HAP-1 (cell line): Measurements from ENCODE around the gene CPA1.

Experiments used
- DNase-seq, 2 experiments: peaks; one replicate each; pipeline ENCODE4 v3.0.0-alpha.2; 2016 to 2020; ENCODE audit warnings: low spot score in 2 of 2
- H3K27me3 ChIP-seq: fragments of 250-450 bp; sonication (Bioruptor Pico); 2 replicates; pipeline ENCODE4 v1.5.1; 2020; ENCODE audit warnings: low read depth, mild to moderate bottlenecking, moderate library complexity
- H3K36me3 ChIP-seq: fragments of 250-450 bp; sonication (Bioruptor Pico); replicated peaks from 2 replicates; pipeline ENCODE4 v1.5.1; 2020; ENCODE audit warnings: mild to moderate bottlenecking
- H3K4me1 ChIP-seq: fragments of 250-450 bp; sonication (Bioruptor Pico); 2 replicates; pipeline ENCODE4 v1.5.1; 2020; ENCODE audit warnings: mild to moderate bottlenecking
- H3K4me3 ChIP-seq: fragments of 250-450 bp; sonication (Bioruptor Pico); 2 replicates; pipeline ENCODE4 v1.5.1; 2020; ENCODE audit warnings: mild to moderate bottlenecking, moderate library complexity
- H3K9me3 ChIP-seq: fragments of 250-450 bp; sonication (Bioruptor Pico); 2 replicates; pipeline ENCODE4 v1.5.1; 2020; ENCODE audit warnings: mild to moderate bottlenecking, moderate library complexity
- in situ Hi-C: fragments of 300-500 bp; cut with MboI; formaldehyde crosslinking; loops from 3 replicates; pipeline ENCODE4 v1.14.3; 2020; ENCODE audit warnings: low sequenced_read_pairs, inconsistent platforms, mixed read lengths

The CPA1 gene

DNA sequence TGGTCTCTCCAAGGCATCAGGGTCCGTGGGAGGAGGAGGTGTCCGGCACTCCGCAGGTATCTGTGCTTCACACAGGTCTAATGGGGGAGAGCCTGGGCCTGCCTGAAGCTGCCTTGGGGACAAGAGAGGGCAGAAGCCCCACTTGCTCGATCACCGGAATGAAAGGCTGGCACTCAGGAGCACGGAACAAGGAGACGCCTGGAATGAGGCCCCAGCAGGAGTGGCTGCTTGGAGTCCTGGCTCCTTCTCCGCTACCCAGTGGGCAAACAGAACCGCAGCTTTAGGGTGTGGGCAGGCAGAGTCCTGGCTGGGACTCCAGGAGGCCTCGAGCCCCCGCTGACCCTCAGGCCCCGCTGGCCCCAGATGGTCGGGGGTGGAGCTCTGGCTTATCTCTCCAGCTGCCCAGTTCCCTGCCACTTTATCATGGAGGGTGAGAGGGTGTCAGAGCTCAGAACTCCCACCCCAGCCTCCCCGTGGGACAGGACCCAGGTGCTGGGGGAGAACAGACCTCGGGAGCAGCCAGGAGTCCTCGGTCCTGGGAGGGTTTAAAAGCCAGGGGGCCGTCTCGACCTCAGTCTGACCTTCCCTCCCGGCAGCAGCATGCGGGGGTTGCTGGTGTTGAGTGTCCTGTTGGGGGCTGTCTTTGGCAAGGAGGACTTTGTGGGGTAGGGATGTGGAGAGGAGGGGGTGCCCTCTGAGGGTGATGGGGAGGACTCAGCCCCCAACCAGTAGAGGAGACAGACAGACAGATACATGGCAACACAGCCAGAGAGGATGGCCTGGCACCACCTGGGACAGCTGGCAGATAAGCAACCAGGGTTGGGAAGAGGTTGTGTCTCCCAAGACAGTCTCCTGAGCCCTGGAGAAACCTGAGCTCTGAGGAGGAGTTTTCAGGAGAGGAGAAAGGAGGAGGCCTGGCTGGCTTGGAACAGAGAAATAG lies at the start of gene CPA1:
CPA1 (plus strand) TSS at position 574 of the 940 bp plus-strand sequence; CDS start at position 601, 27 bp downstream.
- Histone ChIP-seq H3K36me3 (no peaks in the 10 kb centered on the region), H3K27me3 (no peaks in the 10 kb centered on the region), H3K4me1 (no peaks in the 10 kb centered on the region), H3K4me3 (no peak within 1 kb of the TSS), H3K9me3 (no peaks in the 10 kb centered on the region)
- no peak for DNase-seq
- in situ Hi-C loops: no loop called here

DNA sequence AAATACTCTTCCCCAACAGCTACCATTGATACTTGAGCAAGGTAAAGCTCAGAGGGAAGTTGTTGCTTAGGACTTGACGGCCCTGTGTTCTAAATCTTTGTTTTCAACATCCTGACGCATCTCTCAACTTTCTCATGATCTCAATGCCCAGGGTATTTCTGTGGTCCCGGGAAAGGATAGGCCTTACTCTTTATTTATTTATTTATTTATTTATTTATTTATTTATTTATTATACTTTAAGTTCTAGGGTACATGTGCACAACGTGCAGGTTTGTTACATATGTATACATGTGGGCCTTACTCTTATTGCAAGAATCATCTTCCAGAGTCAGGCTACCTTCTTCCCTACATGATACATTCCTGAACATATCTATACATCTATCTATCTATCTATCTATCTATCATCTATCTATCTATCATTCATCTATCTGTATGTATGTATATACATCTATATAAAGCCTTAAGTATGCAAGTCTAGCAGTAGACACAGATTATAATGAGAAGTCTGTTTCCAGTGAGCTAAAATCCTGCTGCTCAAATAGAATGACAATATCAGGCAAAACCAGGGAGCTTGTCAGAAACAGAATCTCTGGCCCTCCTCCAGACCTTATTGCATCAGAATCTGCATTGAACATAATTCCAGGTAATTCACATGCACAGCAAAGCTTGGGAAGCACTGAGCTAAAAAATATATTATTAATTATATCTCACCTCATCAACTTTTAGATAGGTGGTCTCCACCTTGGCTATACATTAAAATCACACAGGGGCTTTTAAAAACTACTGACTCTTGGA lies 47.8 kb upstream of the CPA1 start:
- no peaks in the 10 kb centered on the region; the same call in 1 of the 2 replicates for H3K4me1 ChIP-seq
- no peak overlapping the region for H3K4me3 ChIP-seq
- no peak for DNase-seq
- in situ Hi-C loops: no loop called here
- no peaks in the 10 kb centered on the region for H3K36me3 ChIP-seq
- H3K9me3 ChIP-seq: no peaks in the 10 kb centered on the region
- no peaks in the 10 kb centered on the region for H3K27me3 ChIP-seq

DNA sequence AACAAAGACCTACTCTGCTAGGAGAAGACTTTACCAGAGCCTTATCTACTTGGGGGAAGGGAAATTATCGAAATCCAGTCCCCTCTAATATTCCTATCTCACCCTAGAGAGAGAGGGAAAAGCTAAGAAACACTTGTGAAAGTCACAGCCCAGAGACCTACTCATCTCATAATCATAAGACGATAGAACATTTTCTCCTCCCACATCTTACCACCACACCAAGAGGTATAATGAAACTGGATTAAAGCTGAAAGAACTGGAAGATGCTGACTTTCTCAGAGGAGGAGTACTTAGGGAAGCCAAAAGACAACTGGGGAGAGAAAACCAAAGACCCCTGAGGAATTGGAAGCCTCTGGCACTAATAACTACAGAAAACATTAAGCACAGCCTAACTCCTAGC lies 46.5 kb upstream of the CPA1 start:
- Histone ChIP-seq H3K4me1 (no peaks in the 10 kb centered on the region; the same call in none of the 2 replicates), H3K9me3 (no peaks in the 10 kb centered on the region), H3K27me3 (no peaks in the 10 kb centered on the region), H3K36me3 (no peaks in the 10 kb centered on the region), H3K4me3 (no peak overlapping the region)
- DNase-seq: no peak
- in situ Hi-C loops: no loop called here

DNA sequence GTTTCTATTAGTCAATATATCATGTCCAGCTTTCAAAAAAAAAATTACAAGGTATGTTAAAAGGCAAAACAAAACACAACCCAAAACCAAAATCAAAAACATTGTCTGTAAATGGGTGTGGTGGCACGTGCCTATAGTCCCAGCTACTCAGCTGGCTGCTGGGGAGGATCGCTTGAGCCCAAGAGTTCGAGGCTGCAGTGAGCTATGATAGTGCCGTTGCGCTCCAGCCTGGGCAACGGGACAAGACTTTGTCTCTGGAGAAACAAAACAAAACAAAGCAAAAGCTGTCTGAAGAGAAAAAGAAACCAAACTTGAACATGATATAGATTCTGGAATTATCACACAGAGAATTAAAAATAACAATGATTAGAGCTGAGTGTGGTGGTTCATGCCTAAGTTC lies 46.0 kb upstream of the CPA1 start:
- Histone ChIP-seq H3K4me1 (no peaks in the 10 kb centered on the region; the same call in none of the 2 replicates), H3K27me3 (no peaks in the 10 kb centered on the region), H3K9me3 (no peaks in the 10 kb centered on the region), H3K4me3 (no peak overlapping the region), H3K36me3 (no peaks in the 10 kb centered on the region)
- in situ Hi-C loops: no loop called here
- DNase-seq: no peak

DNA sequence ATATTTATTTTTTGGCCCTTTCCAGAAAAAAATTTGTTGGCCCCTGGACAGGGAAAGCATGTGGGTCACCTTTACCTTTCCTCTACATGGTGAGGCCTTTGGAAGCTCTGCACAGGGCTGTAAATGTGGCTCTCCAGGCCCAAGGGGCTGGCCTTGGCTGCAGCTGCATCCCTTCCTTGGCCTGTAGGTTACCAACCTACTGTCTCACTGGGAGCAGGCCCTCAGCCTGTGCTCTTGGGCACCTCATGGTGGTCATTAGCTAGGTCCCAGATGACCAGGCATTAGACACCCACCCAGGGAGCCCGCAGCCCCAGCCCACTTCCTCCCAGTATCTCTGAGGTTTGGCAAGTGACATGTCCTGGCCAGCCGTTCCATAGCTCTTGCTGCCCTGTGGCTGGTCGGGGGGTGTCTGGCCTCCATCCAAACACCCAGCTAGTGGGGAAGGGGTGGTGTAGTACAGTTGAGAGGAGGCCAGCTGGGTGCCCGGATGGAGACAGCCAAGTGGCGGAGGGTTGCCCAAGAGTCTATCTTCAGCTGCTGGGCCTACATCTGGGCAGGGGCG lies 42.8 kb upstream of the CPA1 start:
- in situ Hi-C loops: no loop called here
- DNase-seq: no peak
- Histone ChIP-seq H3K9me3 (no peaks in the 10 kb centered on the region), H3K36me3 (no peaks in the 10 kb centered on the region), H3K27me3 (no peaks in the 10 kb centered on the region), H3K4me3 (no peak overlapping the region), H3K4me1 (no peaks in the 10 kb centered on the region; the same call in none of the 2 replicates)

DNA sequence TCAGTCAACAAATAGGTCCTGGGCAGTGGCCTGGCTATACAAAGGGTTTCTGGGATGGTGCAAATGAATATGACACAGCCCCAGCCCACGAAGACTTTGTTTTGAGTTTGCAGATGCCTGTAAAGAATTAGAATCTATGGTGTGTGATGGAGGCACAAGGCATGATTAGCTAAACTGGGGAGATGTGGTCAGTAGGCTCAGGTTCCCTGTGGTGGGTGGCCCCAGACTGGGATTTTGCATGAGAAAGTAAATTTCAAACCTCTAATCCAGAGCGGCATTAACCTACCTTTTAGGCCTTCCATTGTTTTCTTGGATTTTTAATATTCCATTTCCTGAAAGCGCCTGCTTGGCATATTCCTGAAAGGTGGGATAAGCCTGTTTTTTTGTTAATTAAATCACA lies 42.1 kb upstream of the CPA1 start:
- no peak for DNase-seq
- Histone ChIP-seq H3K9me3 (no peaks in the 10 kb centered on the region), H3K4me1 (no peaks in the 10 kb centered on the region; the same call in none of the 2 replicates), H3K36me3 (no peaks in the 10 kb centered on the region), H3K4me3 (no peak overlapping the region), H3K27me3 (no peaks in the 10 kb centered on the region)
- in situ Hi-C loops: no loop called here

DNA sequence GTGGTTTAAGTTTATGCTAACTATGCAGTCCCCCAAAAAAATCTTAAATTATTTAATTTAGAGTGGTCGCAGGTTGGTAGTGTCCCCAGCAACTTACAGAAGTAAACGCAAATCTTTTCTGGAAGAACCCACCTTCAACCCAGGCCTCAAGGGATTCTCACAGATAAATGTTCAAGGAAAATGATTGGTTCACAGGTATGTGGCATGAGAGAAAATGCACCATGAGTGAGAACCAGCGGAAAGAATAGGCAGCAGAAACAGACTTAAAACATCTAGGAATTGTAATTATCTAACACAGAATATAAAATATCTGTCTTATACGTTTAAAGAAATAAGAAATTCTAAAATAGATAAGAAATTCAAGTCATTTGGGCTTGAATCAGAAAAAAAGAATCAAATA lies 38.4 kb upstream of the CPA1 start:
- Histone ChIP-seq H3K27me3 (no peaks in the 10 kb centered on the region), H3K9me3 (no peaks in the 10 kb centered on the region), H3K4me3 (no peak overlapping the region), H3K4me1 (peaks cover 11% of the 10 kb centered on the region), H3K36me3 (no peaks in the 10 kb centered on the region)
- in situ Hi-C loops: no loop called here
- DNase-seq: no peak

DNA sequence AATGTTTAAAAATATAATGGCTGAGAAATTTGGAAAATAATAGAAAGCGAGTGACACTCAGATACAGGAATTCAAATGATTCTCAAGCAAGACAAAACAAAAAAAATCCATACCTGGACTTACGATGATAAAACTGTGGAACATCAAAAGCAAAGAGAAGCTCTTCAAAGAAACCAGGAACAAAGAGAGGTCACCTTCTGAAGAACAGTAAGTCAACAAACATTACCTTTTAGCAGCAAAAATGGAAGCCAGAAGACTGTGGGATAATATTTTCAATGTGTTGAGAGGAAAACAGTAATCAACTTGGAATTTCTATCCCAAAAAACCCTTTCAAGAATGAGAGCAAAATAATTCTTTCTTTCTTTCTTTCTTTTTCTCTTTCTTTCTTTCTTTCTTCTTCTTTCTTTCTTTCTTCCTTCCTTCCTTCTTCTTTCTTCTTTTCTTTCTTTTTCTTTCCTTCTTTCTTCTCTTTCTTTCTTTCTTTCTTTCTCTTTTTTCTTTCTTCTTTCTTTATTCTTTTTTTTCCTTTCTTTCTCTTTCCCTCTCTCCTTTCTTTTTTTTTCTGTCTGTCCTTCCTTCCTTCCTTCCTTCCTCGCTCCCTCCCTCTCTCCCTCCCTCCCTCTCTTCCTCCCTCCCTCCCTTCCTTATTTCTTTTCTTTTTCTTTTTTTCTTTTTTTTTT lies 37.5 kb upstream of the CPA1 start:
- H3K9me3 ChIP-seq: no peaks in the 10 kb centered on the region
- H3K4me1 ChIP-seq: peaks cover 11% of the 10 kb centered on the region
- no peaks in the 10 kb centered on the region for H3K27me3 ChIP-seq
- H3K4me3 ChIP-seq: no peak overlapping the region
- in situ Hi-C loops: no loop called here
- no peaks in the 10 kb centered on the region for H3K36me3 ChIP-seq
- no peak for DNase-seq

DNA sequence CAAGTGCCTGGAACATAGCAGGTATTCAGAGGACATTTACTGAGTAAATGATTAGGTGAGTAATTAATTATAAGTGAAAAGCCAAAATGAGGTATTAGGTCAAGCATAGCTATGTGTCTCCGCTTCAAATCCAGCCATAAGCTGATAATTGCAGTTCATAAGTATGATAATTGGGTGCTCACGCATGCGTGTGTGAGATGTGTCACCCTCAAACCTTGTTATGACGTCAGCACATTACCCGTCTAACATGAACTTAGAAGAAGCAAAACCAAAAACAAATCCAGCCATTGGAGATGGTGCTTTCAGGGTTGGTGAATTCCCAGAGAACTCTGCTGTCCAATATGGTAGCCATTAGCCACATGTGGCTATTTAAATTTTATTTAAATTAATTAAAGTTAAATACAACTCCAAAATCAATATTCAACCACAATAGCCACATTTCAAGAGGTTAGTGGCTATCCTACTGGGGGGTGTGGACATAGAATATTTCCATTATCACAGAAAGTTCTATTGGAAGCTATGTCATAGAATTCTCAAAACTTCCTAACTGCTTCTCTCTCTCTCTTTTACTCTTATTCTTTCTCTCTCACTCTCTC lies 35.9 kb upstream of the CPA1 start, which contains the start of gene CPA5:
CPA5 (plus strand) TSS at position 546 of the 596 bp plus-strand sequence. CDS start 1,670 bp downstream, outside the sequence.
- no peaks in the 10 kb centered on the region for H3K36me3 ChIP-seq
- no peak within 1 kb of the TSS for H3K4me3 ChIP-seq
- H3K9me3 ChIP-seq: no peaks in the 10 kb centered on the region
- peaks cover 11% of the 10 kb centered on the region for H3K4me1 ChIP-seq
- no peaks in the 10 kb centered on the region for H3K27me3 ChIP-seq
- DNase-seq: no peak
- in situ Hi-C loops: no loop called here

DNA sequence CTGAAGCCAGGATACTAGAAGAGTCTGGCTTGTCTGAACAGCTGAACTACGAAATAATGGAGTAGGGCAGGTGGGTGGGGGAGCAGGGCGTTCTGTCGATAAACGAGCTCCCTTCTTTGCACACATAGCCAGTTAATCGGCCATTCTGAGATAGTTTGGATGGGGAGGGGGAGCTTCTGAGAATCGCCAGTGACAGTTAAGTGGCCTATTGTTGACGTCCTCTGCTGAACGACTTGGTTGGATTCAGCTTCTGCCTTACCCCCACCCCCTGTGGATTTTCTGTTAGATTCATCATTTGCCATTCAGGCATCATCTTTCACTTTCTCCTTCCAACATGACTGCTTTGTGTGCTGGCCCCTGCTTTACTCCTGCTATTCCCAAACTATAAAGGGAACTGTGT lies 35.2 kb upstream of the CPA1 start:
- no peak for DNase-seq
- H3K4me1 ChIP-seq: peaks cover 11% of the 10 kb centered on the region
- no peaks in the 10 kb centered on the region for H3K27me3 ChIP-seq
- no peaks in the 10 kb centered on the region for H3K36me3 ChIP-seq
- no peak overlapping the region for H3K4me3 ChIP-seq
- in situ Hi-C loops: no loop called here
- no peaks in the 10 kb centered on the region for H3K9me3 ChIP-seq

DNA sequence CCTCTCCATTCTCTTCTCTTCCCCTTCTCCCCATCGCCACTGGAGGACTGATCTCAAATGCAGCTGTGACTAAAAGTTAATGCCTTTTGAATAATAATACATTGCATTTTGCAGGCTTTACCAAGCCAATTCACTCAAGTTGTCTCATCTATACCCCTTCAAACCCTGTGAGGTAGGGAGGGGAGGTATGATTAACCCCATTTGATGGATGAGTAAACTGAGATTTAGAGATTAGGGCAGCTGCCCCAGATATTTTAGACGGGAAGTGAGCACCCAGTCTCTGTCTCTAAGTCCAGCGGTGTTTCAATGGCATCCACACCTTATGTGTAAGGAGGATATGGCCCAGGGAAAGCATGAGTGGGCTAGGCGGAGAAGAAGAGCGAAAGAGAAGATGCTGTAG lies 34.6 kb upstream of the CPA1 start:
- in situ Hi-C loops: no loop called here
- no peak overlapping the region for H3K4me3 ChIP-seq
- no peaks in the 10 kb centered on the region for H3K36me3 ChIP-seq
- DNase-seq: peak in 1 of 2 experiments; percentile 24
- H3K4me1 ChIP-seq: peaks cover 11% of the 10 kb centered on the region
- H3K27me3 ChIP-seq: no peaks in the 10 kb centered on the region
- no peaks in the 10 kb centered on the region for H3K9me3 ChIP-seq

DNA sequence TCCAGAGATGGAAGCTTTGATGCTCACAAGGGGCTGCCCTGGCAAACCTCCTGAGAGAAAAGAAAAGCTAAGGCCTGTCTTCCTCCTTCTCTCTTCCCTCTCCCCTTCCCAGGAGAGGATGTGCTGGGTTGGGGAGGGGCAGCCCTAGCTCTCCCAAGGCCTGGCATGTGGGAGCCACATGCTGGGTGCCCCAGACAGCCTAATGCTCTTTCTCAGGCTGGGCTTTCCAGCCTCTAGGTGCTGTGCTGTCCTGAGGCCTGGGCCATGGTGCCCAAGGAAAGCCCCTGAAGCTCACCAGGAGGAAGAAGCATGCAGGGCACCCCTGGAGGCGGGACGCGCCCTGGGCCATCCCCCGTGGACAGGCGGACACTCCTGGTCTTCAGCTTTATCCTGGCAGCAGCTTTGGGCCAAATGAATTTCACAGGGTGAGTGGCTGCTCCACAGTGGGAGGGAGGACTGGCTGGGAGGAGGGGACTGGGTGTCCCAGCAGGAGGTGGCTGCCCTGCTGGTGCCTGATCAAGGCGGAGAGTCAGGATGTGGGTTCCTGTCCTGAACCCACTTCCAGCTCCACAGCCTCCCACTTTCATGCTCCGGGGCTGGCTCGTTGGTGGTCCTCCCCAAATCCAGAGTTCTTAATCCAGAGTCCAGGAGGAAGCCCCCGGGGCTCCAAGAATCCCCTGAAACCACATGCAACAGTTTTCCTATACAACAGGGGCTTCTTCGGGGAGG lies 34.0 kb upstream of the CPA1 start:
- H3K4me1 ChIP-seq: peaks cover 11% of the 10 kb centered on the region
- no peaks in the 10 kb centered on the region for H3K9me3 ChIP-seq
- no peaks in the 10 kb centered on the region for H3K27me3 ChIP-seq
- in situ Hi-C loops: no loop called here
- H3K36me3 ChIP-seq: no peaks in the 10 kb centered on the region
- DNase-seq: no peak
- H3K4me3 ChIP-seq: no peak overlapping the region
